ENCODE results near the gene CERK.
"Not testable (repeated sequence)": the region's sequence is repeated elsewhere in the genome, so short reads cannot be mapped to it uniquely, and the experiment has no call there.

CERK gene

GRCh38 chr22:46641811-46642266 lies 96.2 kb downstream of the CERK start:
- DNase-seq: no peak

- no peak for DNase-seq
Observed at GRCh38 chr22:46640293-46641055, 97.6 kb downstream of the CERK start.

GRCh38 chr22:46639843-46640242 lies 98.2 kb downstream of the CERK start:
- no peak for DNase-seq

GRCh38 chr22:46638601-46639431 lies 99.2 kb downstream of the CERK start:
- DNase-seq: peak; percentile 14

GRCh38 chr22:46637711-46638600 lies 100.1 kb downstream of the CERK start:
- DNase-seq: no peak

- no peak for DNase-seq
Observed at GRCh38 chr22:46636221-46637002, 101.6 kb downstream of the CERK start.

- DNase-seq: no peak
Observed at GRCh38 chr22:46635756-46636155, 102.3 kb downstream of the CERK start.

- not testable (repeated sequence) for DNase-seq
Observed at GRCh38 chr22:46634973-46635685, 102.9 kb downstream of the CERK start.
